GM18502 (cell line): ENCODE results near the gene CSTB.

ENCODE experiments used
- ATAC-seq: cut with Tn5 transposase; IDR thresholded peaks from one replicate; pipeline ENCODE4 v1.9.1; 2021; ENCODE audit warnings: mild to moderate bottlenecking; ENCODE audit not compliant: unreplicated experiment, poor library complexity

The CSTB gene

DNA sequence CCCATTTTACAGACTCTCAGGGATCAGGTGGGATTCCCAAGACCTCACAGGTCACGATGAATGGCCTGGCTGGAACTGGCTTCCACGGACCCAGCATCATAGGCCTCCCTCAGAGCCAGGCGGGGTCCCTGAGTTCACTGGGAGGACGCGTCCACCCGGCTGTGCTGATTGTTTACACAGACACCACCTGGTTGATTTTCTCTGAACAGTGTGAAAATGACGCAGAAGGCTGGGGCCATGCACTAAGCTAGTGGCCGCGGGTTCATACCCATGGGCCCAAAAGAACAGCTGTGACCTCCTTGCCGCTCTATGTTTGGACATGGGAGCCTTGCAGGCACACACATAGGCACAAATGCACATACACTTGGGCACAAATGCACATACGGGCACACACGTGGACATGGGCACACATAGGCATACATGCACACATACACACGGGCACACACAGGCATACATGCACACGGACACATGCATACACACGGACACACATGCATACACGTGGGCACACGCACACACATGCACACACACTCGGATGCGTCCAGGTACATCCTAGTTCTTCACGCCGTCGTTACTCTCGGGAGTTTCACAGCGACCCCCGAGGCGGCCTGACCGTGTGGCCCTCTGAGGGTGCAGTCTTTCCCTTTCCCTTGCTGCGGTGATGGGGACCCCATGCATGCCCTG, 23.2 kb downstream of the CSTB start:
- ATAC-seq = no peak

GRCh38 chr21:43751955-43752591, 24.0 kb downstream of the CSTB start:
- ATAC-seq = no peak

GRCh38 chr21:43750339-43751033, 25.6 kb downstream of the CSTB start:
- ATAC-seq = no peak

- ATAC-seq = no peak
These were observed 26.4 kb downstream of the CSTB start for GRCh38 chr21:43749651-43750262.

DNA sequence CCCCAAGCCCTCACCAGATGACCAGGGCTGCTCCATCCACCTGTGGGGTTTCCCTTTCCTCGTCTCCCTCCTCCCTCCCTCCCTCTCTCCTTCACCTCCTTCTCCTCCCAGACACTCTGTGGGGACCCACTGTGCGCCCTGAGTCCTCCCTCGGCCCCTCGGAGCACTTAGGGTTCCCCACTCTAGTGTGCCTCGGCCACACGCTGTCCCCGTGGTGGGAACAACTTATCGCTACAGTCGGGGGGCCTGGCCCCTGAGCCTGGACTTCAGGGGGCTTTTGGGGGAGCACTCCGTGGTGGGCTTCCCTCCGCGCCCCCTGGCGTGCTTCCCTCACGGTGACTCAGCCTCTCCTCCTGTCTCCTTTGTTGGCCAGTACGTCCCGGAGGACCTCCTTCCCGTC, 27.5 kb downstream of the CSTB start:
- no peak for ATAC-seq

DNA sequence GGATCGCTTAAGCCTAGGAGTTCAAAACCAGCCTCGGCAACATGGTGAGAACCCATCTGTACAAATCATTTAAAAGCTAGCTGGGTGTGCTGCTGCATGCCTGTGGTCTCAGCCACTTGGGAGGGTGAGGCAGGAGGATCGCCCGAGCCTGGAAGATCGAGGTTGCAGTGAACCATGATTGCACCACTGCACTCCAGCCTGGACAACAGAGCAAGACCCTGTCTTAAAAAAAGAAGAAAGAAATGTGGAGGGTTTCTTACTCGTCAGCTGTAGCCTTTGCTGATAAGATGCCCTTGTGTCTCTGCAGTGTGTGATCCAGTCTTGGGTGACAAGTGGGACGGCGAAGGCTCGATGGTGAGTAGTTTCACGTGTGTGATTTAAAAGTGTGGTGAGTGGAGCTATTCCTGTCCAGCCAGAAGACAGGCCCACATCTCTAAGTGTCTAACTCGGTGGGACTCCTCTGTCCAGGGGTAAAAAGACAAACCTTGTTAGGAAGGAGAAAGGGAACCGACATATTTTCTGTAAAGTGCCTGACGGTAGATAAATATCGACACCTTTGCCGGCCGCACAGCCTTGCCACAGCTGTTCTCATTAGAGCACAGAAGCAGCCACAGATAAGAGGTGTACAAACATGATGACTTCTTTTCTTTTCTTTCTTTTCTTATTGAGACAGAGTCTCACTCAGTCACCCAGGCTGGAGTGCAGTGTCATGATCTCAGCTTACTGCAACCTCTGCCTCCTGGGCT, 30.2 kb downstream of the CSTB start:
- ATAC-seq = no peak

GRCh38 chr21:43744725-43745124, 31.4 kb downstream of the CSTB start:
- ATAC-seq = no peak

GRCh38 chr21:43743947-43744346, 32.2 kb downstream of the CSTB start:
- ATAC-seq = no peak

GRCh38 chr21:43741423-43742096, 34.5 kb downstream of the CSTB start:
- no peak for ATAC-seq

DNA sequence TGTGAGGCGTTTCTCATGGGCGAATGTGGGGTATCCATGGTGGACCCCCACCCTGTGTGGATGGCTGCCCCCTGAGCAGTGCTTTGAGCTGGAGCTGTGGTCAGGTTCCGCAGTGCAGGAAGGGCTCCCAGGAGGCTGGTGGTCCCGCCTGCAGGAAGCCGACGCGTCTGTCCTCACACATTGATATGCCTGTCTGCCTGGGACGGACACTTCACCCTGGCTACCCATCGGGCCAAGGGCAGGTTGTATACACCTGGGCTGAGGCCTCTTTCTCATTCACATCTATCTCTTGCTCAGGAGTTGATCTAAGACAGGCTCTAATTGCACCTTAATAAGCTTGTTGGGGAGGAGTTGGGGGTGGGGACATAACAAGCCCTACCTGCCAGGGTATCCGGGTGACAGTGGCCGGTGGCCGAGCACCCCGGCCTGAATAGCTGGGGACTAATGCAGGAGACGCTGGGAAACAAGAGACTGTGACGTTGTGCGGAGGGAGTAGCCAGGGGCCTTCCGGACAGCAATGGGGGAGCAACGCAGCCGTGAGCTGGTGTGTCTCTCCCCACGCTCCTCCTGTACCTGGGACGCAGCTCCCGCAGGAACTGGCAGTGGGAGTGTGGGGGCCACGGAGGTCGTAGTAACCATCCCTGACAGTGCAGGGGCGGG, 35.5 kb downstream of the CSTB start:
- no peak for ATAC-seq

- ATAC-seq = no peak
These were observed 36.3 kb downstream of the CSTB start for GRCh38 chr21:43739621-43740435.

GRCh38 chr21:43737158-43737950, 38.8 kb downstream of the CSTB start:
- no peak for ATAC-seq

GRCh38 chr21:43736224-43736883, 39.8 kb downstream of the CSTB start:
- ATAC-seq = no peak

GRCh38 chr21:43735236-43736091, 40.6 kb downstream of the CSTB start:
- no peak for ATAC-seq

- ATAC-seq = no peak
These were observed 41.2 kb downstream of the CSTB start for GRCh38 chr21:43734928-43735229.

DNA sequence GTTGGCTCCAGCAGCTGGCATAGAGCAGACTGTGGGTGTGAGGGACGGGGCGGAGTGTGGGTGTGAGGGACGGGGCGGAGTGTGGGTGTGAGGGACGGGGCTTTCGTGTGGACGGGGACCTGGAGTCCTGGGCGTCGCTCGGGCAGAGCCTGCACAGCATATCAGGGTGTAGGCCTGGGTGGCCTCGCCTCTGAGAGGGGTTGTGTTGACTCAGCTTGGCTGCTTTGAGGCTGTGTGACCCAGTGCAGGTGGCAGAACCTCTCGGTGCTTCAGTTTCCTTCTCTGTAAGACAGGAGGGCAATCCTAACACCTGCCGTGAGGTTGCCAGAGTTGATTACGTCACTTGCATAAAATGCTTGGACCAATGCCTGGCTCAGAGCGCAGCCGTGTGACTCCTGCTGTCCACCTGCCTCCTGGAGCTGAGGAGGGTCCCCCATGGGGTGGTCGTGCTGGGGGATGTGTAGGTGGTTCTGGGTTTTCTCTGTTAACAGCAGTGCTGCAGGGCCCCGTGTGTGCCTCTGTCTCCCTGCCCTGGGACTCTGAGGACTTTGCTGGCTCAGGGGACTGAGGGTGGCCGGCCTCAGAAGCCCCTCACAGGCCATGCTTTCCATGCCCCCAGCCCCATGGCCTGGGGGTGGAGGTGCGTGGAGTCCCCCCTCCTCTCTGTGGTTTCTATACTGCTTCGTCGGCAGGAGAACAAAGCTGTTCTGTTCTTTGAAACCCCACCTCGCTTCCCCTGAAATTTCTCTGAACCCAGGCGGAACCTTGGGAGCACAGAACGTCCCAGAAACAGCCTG, 41.8 kb downstream of the CSTB start:
- ATAC-seq = no peak
